NCI-H2196 treated with DMSO at 0.1 percent for 48 hours (cell line): ENCODE results near the gene COG2.
A peak's percentile ranks its signal among the peaks of the same experiment; 100 is the strongest.

Experiments
- DNase-seq: peaks from one replicate; lab custom pipeline; 2025; ENCODE audit not compliant: unreplicated experiment; lab: John Stamatoyannopoulos, UW

Gene COG2

GRCh38 chr1:230668227-230668626, 25.9 kb downstream of the COG2 start:
- DNase-seq: no peak

- no peak for DNase-seq
Measured at GRCh38 chr1:230669543-230669942, 27.3 kb downstream of the COG2 start.

GRCh38 chr1:230674581-230674980, 32.3 kb downstream of the COG2 start:
- DNase-seq: no peak

GRCh38 chr1:230677200-230677599, 34.9 kb downstream of the COG2 start:
- no peak for DNase-seq

GRCh38 chr1:230679192-230679591, 36.9 kb downstream of the COG2 start:
- DNase-seq: no peak

GRCh38 chr1:230679825-230680224, 37.5 kb downstream of the COG2 start:
- no peak for DNase-seq

- DNase-seq: no peak
Measured at GRCh38 chr1:230680300-230681025, 38.2 kb downstream of the COG2 start.

- peak; percentile 57 for DNase-seq
Measured at GRCh38 chr1:230681599-230681998, 39.3 kb downstream of the COG2 start.

- DNase-seq: no peak
Measured at GRCh38 chr1:230682274-230682673, 40.0 kb downstream of the COG2 start.

GRCh38 chr1:230682882-230683610, 40.8 kb downstream of the COG2 start:
- no peak for DNase-seq

- DNase-seq: no peak
Measured at GRCh38 chr1:230684146-230684545, 41.9 kb downstream of the COG2 start.

GRCh38 chr1:230684998-230685397, 42.7 kb downstream of the COG2 start:
- no peak for DNase-seq

GRCh38 chr1:230686747-230687146, 44.5 kb downstream of the COG2 start:
- no peak for DNase-seq

GRCh38 chr1:230690101-230690500, 47.8 kb downstream of the COG2 start:
- DNase-seq: no peak

- no peak for DNase-seq
Measured at GRCh38 chr1:230691615-230692014, 49.3 kb downstream of the COG2 start.

GRCh38 chr1:230693221-230693620, 50.9 kb downstream of the COG2 start:
- no peak for DNase-seq

- DNase-seq: no peak
Measured at GRCh38 chr1:230693777-230694176, 51.5 kb downstream of the COG2 start.

GRCh38 chr1:230694464-230694863, 52.2 kb downstream of the COG2 start:
- DNase-seq: no peak

GRCh38 chr1:230694991-230695390, 52.7 kb downstream of the COG2 start:
- DNase-seq: no peak

- no peak for DNase-seq
Measured at GRCh38 chr1:230696218-230696617, 53.9 kb downstream of the COG2 start.

- no peak for DNase-seq
Measured at GRCh38 chr1:230696722-230697437, 54.6 kb downstream of the COG2 start.

- no peak for DNase-seq
Measured at GRCh38 chr1:230698130-230698529, 55.8 kb downstream of the COG2 start.
